ENCODE data around the gene DENND1A.

GRCh38 chr9:123400926-123401503 lies 528.9 kb downstream of the DENND1A start:
- TF ChIP-seq POLR2A (IDR thresholded peaks at IDR 0.05): no peak
- TF ChIP-seq CTCF (IDR thresholded peaks at IDR 0.05): no peak
- no peak for TF ChIP-seq POLR2AphosphoS5 (IDR thresholded peaks at IDR 0.05)
- TF ChIP-seq EP300 (IDR thresholded peaks at IDR 0.05): no peak
